Left lung (tissue), 10 donors: ENCODE measurements around the gene SAMMSON. TPM values are rescaled to one million over a fixed set of nuclear protein-coding genes. Genes with fewer than 3 reads are reported as not detected.

ENCODE experiments used
- ATAC-seq: fragments of 200-7000 bp; cut with Tn5 transposase; one replicate; pipeline ENCODE4 v1.9.1; 2020; ENCODE audit warnings: moderate library complexity
- DNase-seq, 4 donors: peaks; one replicate each; pipeline ENCODE4 v3.0.0-alpha.2; 2013 to 2020
- H3K27ac ChIP-seq, 2 donors: fragments of 200-600 bp; sonication (generic) in 1 of 2; one replicate each; pipeline versions ENCODE4 v1.5.0 to v1.8.0; 2020 to 2021
- H3K27me3 ChIP-seq, 2 donors: fragments of 200-600 bp; sonication (generic) in 1 of 2; one replicate each; pipeline versions ENCODE4 v1.5.0 to v1.8.0; 2020 to 2021
- H3K36me3 ChIP-seq, 2 donors: fragments of 200-600 bp; sonication (generic) in 1 of 2; one replicate each; pipeline versions ENCODE4 v1.5.0 to v1.8.0; 2020 to 2021
- H3K4me1 ChIP-seq, 2 donors: fragments of 200-600 bp; one replicate each; pipeline ENCODE4 v1.8.0; 2021
- H3K4me3 ChIP-seq, 2 donors: fragments of 200-600 bp; sonication (generic) in 1 of 2; one replicate each; pipeline versions ENCODE4 v1.5.0 to v1.8.0; 2020 to 2021; ENCODE audit warnings: mild to moderate bottlenecking in 1 of 2
- H3K9me3 ChIP-seq, 2 donors: fragments of 200-600 bp; sonication (generic) in 1 of 2; one replicate each; pipeline versions ENCODE4 v1.5.0 to v1.8.0; 2020 to 2021
- intact Hi-C, 2 donors: fragments of 100-400 bp; cut with DNase I; formaldehyde crosslinking; loops; one replicate each; pipeline versions ENCODE4 v1.11.2 to v1.14.2; 2022
- polyA plus RNA-seq, 6 donors: library from polyadenylated mRNA; unstranded; fragments of 120-200 nt; gene quantifications; one replicate each; pipeline ENCODE4 v1.2.1, GENCODE V29; 2013; ENCODE audit not compliant: insufficient read length in 6 of 6
- total RNA-seq, 2 donors: library from RNA; stranded (reverse); fragmentation: NEBNext Ultra II Directional; extraction: Animal tissue kit (Norgen Biotek cat#: 25700); gene quantifications; one replicate each; pipeline ENCODE4 v1.2.1, GENCODE V29; 2021
- TF ChIP-seq, protein P1 (sequence below), 2 donors: fragments of 200-600 bp; sonication (generic) in 1 of 2; IDR thresholded peaks; one replicate each; pipeline versions ENCODE4 v1.5.0 to v1.8.0; 2021; ENCODE audit warnings: antibody characterized with exemption in 2 of 2
- donor health status: DM: no; HTN: yes; CAD: no.
- donor health status: DM: no; HTN: no; CAD: no.

SAMMSON gene
- total and polyA plus RNA-seq, 8 donors: 0.09 to 0.20 (median 0.12) TPM; not detected in 4

DNA sequence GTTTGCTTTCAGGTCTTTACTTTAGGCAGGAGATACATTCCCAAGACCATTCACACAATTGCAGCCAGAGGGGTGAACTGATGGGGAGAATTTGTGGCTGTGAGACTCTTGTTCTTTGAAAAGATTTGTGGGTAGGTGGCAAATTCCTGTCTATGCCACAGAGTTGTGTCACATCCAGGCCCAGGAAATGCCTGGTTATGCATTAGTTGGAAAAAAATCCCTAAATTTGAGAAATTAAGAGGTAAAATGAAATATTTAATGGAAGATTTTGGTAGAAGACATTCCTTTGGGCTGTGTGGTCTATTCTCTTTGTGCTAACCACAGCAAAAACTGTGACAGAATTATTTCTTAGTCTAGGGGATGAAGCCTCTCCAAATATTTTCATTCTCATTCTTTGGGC lies 28.8 kb downstream of the SAMMSON start:
- intact Hi-C loops: no loop called here
- TF ChIP-seq, protein P1, sequence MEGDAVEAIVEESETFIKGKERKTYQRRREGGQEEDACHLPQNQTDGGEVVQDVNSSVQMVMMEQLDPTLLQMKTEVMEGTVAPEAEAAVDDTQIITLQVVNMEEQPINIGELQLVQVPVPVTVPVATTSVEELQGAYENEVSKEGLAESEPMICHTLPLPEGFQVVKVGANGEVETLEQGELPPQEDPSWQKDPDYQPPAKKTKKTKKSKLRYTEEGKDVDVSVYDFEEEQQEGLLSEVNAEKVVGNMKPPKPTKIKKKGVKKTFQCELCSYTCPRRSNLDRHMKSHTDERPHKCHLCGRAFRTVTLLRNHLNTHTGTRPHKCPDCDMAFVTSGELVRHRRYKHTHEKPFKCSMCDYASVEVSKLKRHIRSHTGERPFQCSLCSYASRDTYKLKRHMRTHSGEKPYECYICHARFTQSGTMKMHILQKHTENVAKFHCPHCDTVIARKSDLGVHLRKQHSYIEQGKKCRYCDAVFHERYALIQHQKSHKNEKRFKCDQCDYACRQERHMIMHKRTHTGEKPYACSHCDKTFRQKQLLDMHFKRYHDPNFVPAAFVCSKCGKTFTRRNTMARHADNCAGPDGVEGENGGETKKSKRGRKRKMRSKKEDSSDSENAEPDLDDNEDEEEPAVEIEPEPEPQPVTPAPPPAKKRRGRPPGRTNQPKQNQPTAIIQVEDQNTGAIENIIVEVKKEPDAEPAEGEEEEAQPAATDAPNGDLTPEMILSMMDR (IDR thresholded peaks at IDR 0.05): no peak
- no peaks in the 10 kb centered on the region for H3K27me3 ChIP-seq
- H3K4me3 ChIP-seq: no peak overlapping the region
- H3K4me1 ChIP-seq: no peaks in the 10 kb centered on the region
- H3K36me3 ChIP-seq: no peaks in the 10 kb centered on the region
- ATAC-seq (no peak), DNase-seq (no peak)
- no peak overlapping the region for H3K27ac ChIP-seq
- H3K9me3 ChIP-seq: no peaks in the 10 kb centered on the region

DNA sequence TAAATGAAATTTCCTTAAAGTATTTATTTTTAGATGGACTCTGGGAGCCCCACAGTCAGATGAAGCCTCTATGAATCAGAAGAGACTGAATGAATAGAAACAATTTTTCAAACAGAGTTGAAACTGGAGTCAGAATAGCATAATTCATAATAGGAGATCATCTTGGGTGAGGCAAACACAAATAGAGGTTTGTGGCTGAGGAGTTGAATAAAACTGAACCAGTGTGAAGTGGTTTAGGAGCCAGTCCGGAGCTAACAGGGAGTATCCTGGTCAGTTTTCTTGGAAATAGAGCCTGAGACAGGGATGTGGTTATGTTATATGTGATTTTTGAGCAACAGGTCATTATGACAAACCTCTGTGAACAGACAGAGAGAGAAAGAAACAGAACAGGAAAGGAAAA lies 39.2 kb downstream of the SAMMSON start:
- Histone ChIP-seq H3K4me1 (no peaks in the 10 kb centered on the region), H3K4me3 (no peak overlapping the region), H3K27ac (no peak overlapping the region), H3K9me3 (no peaks in the 10 kb centered on the region), H3K27me3 (no peaks in the 10 kb centered on the region), H3K36me3 (no peaks in the 10 kb centered on the region)
- DNase-seq (no peak), ATAC-seq (no peak)
- TF ChIP-seq, protein P1 (IDR thresholded peaks at IDR 0.05): no peak
- intact Hi-C loops: no loop called here

DNA sequence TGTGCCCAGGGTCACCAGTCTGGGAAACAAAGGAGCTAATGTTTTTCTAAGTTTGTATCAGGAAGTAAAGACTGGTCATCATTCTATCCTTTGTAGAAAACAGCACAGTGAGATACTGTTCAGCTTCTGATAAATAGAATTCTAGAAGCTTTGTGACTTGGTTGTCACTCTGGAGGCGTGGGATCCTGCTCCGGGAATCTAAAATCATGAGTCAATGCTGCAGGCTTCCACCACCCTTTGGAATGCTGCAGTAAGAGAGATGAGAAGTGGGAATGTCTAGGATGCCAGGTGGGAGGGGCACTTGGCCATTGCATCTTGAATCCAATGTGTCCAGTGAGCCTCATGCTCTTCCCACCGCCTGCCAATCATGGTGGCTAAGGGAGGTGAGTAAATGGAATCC lies 40.9 kb downstream of the SAMMSON start:
- ATAC-seq (no peak), DNase-seq (no peak)
- Histone ChIP-seq H3K36me3 (no peaks in the 10 kb centered on the region), H3K27ac (no peak overlapping the region), H3K4me3 (no peak overlapping the region), H3K27me3 (peaks cover 0 to 2% of the 10 kb centered on the region in 2 donors), H3K9me3 (no peaks in the 10 kb centered on the region), H3K4me1 (no peaks in the 10 kb centered on the region)
- intact Hi-C loops: no loop called here
- TF ChIP-seq, protein P1 (IDR thresholded peaks at IDR 0.05): no peak

DNA sequence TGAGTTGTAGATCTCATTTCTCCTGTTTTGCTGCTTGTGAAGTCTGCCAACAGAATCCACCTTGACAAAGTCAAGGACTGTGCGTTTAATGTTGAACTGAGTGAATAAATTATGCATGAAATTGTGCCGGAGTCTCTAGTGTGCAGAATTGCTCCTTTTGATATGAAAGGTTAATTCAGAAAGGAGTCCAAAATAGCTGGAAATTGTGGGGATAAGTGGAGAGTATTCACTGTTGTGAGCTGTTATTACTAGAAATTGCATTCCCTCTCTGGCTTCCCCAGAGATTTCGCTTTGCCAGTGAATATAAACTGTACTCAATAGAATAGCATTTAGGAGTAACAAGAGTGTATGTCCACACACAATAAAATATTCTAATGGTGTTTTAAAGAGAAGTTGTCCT lies 43.1 kb downstream of the SAMMSON start:
- Histone ChIP-seq H3K27me3 (peaks cover 0 to 4% of the 10 kb centered on the region in 2 donors), H3K9me3 (no peaks in the 10 kb centered on the region), H3K4me3 (no peak overlapping the region), H3K36me3 (no peaks in the 10 kb centered on the region), H3K27ac (no peak overlapping the region), H3K4me1 (no peaks in the 10 kb centered on the region)
- intact Hi-C loops: no loop called here
- ATAC-seq (no peak), DNase-seq (no peak)
- TF ChIP-seq, protein P1 (IDR thresholded peaks at IDR 0.05): no peak

DNA sequence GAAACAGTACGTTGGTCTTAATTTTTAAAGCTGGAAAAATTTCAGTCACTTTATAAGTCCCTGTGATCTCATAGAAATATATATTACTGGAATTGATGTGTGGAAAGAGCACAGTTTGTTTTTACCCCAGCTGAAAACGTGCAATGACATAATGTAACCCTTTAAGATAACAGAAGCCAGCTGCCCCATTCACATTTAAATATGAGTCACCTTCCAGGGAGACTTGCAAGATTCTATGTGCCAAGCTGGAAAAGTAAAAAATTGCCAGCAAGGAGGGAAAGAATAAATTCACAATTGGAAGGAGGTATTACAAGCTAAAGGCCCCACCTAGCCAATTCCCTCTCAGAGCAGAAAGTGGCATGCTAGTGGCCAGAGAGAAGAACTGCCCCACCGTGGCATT lies 50.2 kb downstream of the SAMMSON start:
- intact Hi-C loops: no loop called here
- Histone ChIP-seq H3K4me3 (no peak overlapping the region), H3K36me3 (no peaks in the 10 kb centered on the region), H3K27ac (no peak overlapping the region), H3K4me1 (no peaks in the 10 kb centered on the region), H3K27me3 (peaks cover 0 to 7% of the 10 kb centered on the region in 2 donors), H3K9me3 (no peaks in the 10 kb centered on the region)
- ATAC-seq (no peak), DNase-seq (no peak)
- TF ChIP-seq, protein P1 (IDR thresholded peaks at IDR 0.05): no peak
